ENCODE measurements around the gene VILL. TPM values are rescaled to one million over a fixed set of nuclear protein-coding genes. Genes with fewer than 3 reads are reported as not detected.

The VILL gene
- total RNA-seq, 4 donors from 2014 or later, result 3.4 to 9.0 (median 7.0) TPM

- TF ChIP-seq CTCF (IDR thresholded peaks at IDR 0.05; ENCODE audit: low read depth), result no peak
Observed at GRCh38 chr3:38039101-38039898, 48.7 kb downstream of the VILL start, which contains the start of gene DLEC1. Gene DLEC1, plus strand, starts transcription at chr3:38039208. Its CDS starts 18 bp downstream, at chr3:38039226.

DNA sequence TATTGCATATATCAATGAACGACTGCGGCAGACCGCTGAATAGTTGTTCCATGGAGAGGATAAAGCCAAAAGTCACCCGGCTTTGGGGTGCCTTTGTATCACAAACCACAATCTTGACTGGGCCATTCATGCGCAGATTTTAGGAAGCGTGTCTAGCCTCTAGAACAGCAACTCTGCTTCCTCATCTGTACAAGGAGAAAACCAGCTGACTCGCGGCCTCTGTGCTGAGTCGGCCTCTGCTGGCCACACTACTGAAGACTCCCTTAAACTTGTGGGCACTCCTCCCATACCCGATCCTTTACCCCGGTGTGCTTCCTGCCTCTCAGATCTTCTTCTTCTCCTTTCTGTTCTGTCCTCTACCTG lies 49.3 kb downstream of the VILL start:
- no peak for TF ChIP-seq CTCF (IDR thresholded peaks at IDR 0.05; ENCODE audit: low read depth)

- no peak for TF ChIP-seq CTCF (IDR thresholded peaks at IDR 0.05; ENCODE audit: low read depth)
Observed at GRCh38 chr3:38040401-38040800, 49.8 kb downstream of the VILL start.

GRCh38 chr3:38043486-38043885 lies 52.9 kb downstream of the VILL start:
- no peak for TF ChIP-seq CTCF (IDR thresholded peaks at IDR 0.05; ENCODE audit: low read depth)

- TF ChIP-seq CTCF (IDR thresholded peaks at IDR 0.05; ENCODE audit: low read depth), result no peak
Observed at GRCh38 chr3:38046027-38046426, 55.4 kb downstream of the VILL start.

DNA sequence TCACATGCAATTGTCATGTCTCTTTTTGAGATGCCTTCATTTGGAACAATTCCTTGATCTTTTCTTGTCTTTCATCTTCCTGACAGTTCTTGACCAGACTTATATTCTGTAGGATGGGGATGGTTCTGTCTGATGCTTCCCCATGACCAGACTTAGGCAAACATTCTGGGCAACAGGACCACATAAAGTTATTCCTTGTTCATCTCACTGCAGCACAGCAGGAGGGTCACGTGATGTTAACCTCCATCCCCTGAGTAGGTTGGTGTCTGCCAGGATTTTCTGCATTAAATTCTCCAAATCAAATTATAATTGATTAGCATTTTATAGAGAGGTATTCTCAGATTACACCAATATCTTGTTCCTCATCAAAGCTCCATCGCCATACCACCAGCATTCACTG lies 56.2 kb downstream of the VILL start:
- TF ChIP-seq CTCF (IDR thresholded peaks at IDR 0.05; ENCODE audit: low read depth), result no peak

GRCh38 chr3:38047896-38048295 lies 57.3 kb downstream of the VILL start:
- no peak for TF ChIP-seq CTCF (IDR thresholded peaks at IDR 0.05; ENCODE audit: low read depth)
